ENCODE results near the gene PRUNE2.

DNA sequence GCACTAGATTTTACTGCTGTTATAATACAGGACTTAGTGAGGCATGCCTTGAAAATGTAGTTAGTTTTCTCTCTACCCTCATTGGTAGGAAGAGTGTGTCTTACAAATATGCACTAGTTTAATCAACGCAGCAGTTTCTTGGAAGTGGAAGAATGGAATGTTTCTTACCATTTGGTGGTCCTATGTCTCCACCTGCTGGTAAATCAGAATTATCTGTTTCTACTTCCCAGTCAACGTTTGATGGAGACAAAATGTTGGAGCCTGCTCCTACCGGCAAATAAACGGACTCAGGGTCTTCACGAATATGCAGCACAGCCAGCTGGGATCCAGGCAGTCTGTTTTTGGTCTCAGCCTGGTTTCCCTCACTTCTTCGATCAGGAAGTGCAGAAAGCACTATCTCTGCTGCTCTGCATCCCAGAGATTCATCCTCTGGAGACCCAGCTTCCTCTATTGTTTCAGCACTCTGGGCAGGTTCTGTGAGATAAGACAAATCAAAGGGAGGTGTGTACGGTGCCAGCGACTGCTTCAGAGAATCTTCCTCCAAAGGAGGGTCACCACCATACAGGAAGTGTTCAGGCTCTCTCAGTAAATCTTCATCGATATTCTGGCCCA lies 201.2 kb downstream of the PRUNE2 start:
- TF ChIP-seq, protein P1, sequence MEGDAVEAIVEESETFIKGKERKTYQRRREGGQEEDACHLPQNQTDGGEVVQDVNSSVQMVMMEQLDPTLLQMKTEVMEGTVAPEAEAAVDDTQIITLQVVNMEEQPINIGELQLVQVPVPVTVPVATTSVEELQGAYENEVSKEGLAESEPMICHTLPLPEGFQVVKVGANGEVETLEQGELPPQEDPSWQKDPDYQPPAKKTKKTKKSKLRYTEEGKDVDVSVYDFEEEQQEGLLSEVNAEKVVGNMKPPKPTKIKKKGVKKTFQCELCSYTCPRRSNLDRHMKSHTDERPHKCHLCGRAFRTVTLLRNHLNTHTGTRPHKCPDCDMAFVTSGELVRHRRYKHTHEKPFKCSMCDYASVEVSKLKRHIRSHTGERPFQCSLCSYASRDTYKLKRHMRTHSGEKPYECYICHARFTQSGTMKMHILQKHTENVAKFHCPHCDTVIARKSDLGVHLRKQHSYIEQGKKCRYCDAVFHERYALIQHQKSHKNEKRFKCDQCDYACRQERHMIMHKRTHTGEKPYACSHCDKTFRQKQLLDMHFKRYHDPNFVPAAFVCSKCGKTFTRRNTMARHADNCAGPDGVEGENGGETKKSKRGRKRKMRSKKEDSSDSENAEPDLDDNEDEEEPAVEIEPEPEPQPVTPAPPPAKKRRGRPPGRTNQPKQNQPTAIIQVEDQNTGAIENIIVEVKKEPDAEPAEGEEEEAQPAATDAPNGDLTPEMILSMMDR (IDR thresholded peaks at IDR 0.05; ENCODE audit: insufficient read depth, low read length, poor library complexity, severe bottlenecking): peak; percentile 38
- TF ChIP-seq EZH2phosphoT487 (conservative IDR thresholded peaks at IDR 0.05; ENCODE audit: low read length): no peak
